Activated CD8-positive, alpha-beta memory T cell treated with anti-CD3 and anti-CD28 coated beads, Interleukin-2, amount 10 ng/mL, durations not matched to agents 7 days and 5 days (primary cell): ENCODE results near the gene SLC15A4. TPM values are rescaled to one million over a fixed set of nuclear protein-coding genes. Genes with fewer than 3 reads are reported as not detected.

Experiments
- ATAC-seq: fragments of 150-1000 bp; cut with Tn5 transposase; one replicate; pipeline ENCODE4 v1.10.0; 2021; ENCODE audit warnings: moderate library complexity
- CTCF ChIA-PET: fragments of 350-600 bp; sonication (Branson Sonifier 250); formaldehyde crosslinking; loops from one replicate; lab custom pipeline; 2021; ENCODE audit warnings: antibody characterized with exemption; lab: Charles Lee
- DNase-seq: peaks from one replicate; pipeline ENCODE4 v3.0.0-alpha.2; 2020
- H3K27ac Mint-ChIP-seq: one replicate; pipeline ENCODE4 v1.8.0; 2021; ENCODE audit warnings: mild to moderate bottlenecking, mixed read lengths
- H3K27me3 Mint-ChIP-seq: one replicate; pipeline ENCODE4 v1.8.0; 2021; ENCODE audit warnings: mixed read lengths
- H3K36me3 Mint-ChIP-seq: one replicate; pipeline ENCODE4 v1.8.0; 2021; ENCODE audit warnings: mild to moderate bottlenecking, mixed read lengths
- H3K4me1 Mint-ChIP-seq: one replicate; pipeline ENCODE4 v1.8.0; 2021; ENCODE audit warnings: mixed read lengths
- H3K4me3 Mint-ChIP-seq: one replicate; pipeline ENCODE4 v1.8.0; 2021; ENCODE audit warnings: mild to moderate bottlenecking, moderate library complexity, mixed read lengths
- H3K9me3 Mint-ChIP-seq: one replicate; pipeline ENCODE4 v1.8.0; 2022; ENCODE audit warnings: low read depth, mixed read lengths
- total RNA-seq, 2 experiments: library from RNA; stranded (reverse); gene quantifications; one replicate each; pipeline ENCODE4 v1.2.3, GENCODE V29; 2021

SLC15A4 gene
- total RNA-seq, 2 experiments from 2014 or later = 23.0 to 26.0 TPM

GRCh38 chr12:128802756-128803155 is 21.0 kb downstream of the SLC15A4 start:
- Mint-ChIP-seq H3K9me3 (peaks cover 2% of the 10 kb centered on the region), H3K27me3 (no peaks in the 10 kb centered on the region), H3K36me3 (peaks cover 56% of the 10 kb centered on the region), H3K27ac (no peak overlapping the region), H3K4me3 (no peak overlapping the region), H3K4me1 (peaks cover 4% of the 10 kb centered on the region)
- CTCF ChIA-PET = no interaction called here
- DNase-seq = no peak
- ATAC-seq = no peak

- DNase-seq (no peak), ATAC-seq (no peak)
- Mint-ChIP-seq H3K4me1 (peaks cover 11% of the 10 kb centered on the region), H3K4me3 (no peak overlapping the region), H3K9me3 (peaks cover 2% of the 10 kb centered on the region), H3K27me3 (no peaks in the 10 kb centered on the region), H3K27ac (no peak overlapping the region), H3K36me3 (peaks cover 52% of the 10 kb centered on the region)
- CTCF ChIA-PET = no interaction called here
Measured at GRCh38 chr12:128801879-128802391, 21.8 kb downstream of the SLC15A4 start.

- Mint-ChIP-seq H3K4me1 (peaks cover 23% of the 10 kb centered on the region), H3K27me3 (no peaks in the 10 kb centered on the region), H3K36me3 (peaks cover 50% of the 10 kb centered on the region), H3K9me3 (peaks cover 2% of the 10 kb centered on the region), H3K4me3 (no peak overlapping the region), H3K27ac (no peak overlapping the region)
- ATAC-seq = no peak
- DNase-seq = no peak
- CTCF ChIA-PET = no interaction called here
Measured at GRCh38 chr12:128800606-128801005, 23.2 kb downstream of the SLC15A4 start.

DNA sequence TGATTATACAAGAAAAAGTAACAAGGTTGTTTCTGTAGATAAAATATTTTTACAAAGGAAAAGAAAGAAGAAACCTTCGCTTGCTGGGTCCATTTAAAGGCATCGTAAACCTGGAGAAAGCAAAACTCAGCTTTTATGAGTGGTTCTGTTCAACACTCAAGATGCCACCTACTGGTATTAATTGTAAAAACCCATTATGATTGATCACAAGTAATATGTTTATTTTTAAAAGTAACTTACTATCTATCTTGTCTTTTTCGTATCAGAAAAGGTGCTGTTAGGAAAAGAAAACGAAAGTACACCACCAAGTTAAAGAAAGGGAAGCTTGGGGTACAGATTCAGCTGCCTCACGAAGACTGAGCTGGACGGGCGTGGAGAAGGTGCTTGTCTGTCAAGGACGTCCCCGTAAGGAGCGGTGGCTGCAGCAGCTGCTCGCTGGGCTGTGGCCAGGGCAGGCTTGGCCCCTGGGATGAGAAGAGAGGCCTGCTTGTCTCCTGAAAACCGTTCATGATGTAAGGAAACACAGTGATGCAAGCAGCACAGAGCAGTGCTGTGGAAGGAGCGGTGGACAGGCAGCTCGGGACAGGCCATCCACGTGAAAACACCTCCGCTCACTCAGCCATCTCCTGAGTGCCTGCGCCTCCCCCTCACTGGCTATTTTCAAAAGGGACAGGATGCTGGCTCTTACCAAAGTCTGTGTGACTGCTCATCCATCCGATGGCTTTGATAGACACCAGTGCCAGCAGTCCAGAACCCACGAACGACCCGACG is 25.0 kb downstream of the SLC15A4 start:
- Mint-ChIP-seq H3K27ac (peak overlapping the region; percentile 5), H3K4me1 (peaks cover 41% of the 10 kb centered on the region), H3K36me3 (peaks cover 50% of the 10 kb centered on the region), H3K4me3 (no peak overlapping the region), H3K9me3 (no peaks in the 10 kb centered on the region), H3K27me3 (no peaks in the 10 kb centered on the region)
- ATAC-seq = no peak
- no peak for DNase-seq
- CTCF ChIA-PET = interaction anchor here (1.4 to 2.4 kb wide), 2 partner anchors 11 to 16 kb away, joined by 4 to 7 read pairs; no protein-coding TSS in a partner anchor

DNA sequence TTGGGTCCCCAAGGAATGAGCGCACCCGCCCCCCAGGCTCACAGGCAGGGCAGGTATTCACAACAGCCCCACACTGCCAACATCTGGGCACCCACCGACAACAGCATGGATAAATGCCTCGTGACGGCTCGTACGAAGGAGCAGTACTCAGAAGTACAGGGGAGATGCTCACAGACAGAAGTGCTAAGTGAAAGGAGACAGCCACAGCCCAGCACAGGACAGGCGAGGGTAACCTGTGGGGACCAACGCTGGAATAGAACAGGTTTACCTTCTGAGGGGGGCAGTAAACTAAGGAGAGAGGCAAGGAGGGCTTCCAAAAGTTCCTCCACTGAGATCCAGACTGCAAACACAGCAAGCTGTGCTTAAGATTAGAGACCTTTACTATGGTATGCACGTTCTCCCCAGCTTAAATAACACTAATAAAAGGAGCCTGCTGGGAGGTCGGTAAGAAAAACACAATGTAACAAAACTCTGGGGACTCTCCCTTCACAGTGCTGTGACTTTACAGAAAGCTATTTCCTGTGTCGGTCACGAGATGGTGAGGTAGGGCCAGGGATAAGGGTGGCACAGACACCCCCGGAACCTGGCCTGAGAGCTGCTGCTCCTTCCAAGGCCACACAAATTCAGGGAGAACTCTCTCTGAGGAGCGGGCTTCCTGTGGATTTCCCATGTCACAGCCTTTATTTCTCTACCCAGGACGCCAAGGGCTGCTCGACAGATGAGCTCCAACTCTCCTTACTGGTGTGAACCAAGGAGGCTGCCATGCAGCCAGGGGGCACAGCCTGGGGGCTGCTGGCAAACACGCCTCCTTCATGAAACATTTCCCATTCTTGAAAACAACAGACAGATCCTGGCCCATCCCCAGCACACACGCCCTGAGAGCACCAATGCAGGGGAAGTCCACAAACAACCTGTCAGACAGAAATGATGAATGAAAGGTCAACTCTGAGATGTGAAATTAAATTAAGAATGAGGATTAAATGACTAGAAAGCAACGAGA is 26.3 kb downstream of the SLC15A4 start:
- Mint-ChIP-seq H3K27ac (peak overlapping the region; percentile 70), H3K4me1 (peaks cover 49% of the 10 kb centered on the region)
- CTCF ChIA-PET = interaction anchor here (0.8 to 2.4 kb wide), 3 partner anchors 8 to 26 kb away, joined by 3 to 7 read pairs (median 3); partner anchors contain the start of gene SLC15A4

GRCh38 chr12:128796439-128797118 is 27.2 kb downstream of the SLC15A4 start:
- DNase-seq = no peak
- H3K4me3 Mint-ChIP-seq = no peak overlapping the region
- H3K36me3 Mint-ChIP-seq = peaks cover 51% of the 10 kb centered on the region
- peaks cover 52% of the 10 kb centered on the region for H3K4me1 Mint-ChIP-seq
- peak overlapping the region; percentile 70 for H3K27ac Mint-ChIP-seq
- H3K9me3 Mint-ChIP-seq = no peaks in the 10 kb centered on the region
- H3K27me3 Mint-ChIP-seq = no peaks in the 10 kb centered on the region
- CTCF ChIA-PET = interaction anchor here (0.8 to 2.4 kb wide), 3 partner anchors 8 to 27 kb away, joined by 3 to 7 read pairs (median 3); partner anchors contain the start of gene SLC15A4
- peak; percentile 48 for ATAC-seq

More for the DNA sequence above, 26.3 kb downstream of the SLC15A4 start:
- peak; percentile 31 for ATAC-seq
- H3K27me3 Mint-ChIP-seq = no peaks in the 10 kb centered on the region
- no peaks in the 10 kb centered on the region for H3K9me3 Mint-ChIP-seq
- DNase-seq = no peak
- peaks cover 49% of the 10 kb centered on the region for H3K36me3 Mint-ChIP-seq
- no peak overlapping the region for H3K4me3 Mint-ChIP-seq

GRCh38 chr12:128795530-128796361 is 28.0 kb downstream of the SLC15A4 start:
- DNase-seq (no peak), ATAC-seq (no peak)
- H3K27me3 Mint-ChIP-seq = no peaks in the 10 kb centered on the region
- peaks cover 51% of the 10 kb centered on the region for H3K36me3 Mint-ChIP-seq
- CTCF ChIA-PET = interaction anchor here (1.0 to 1.3 kb wide), 2 partner anchors 9 to 14 kb away, joined by 3 read pairs; no protein-coding TSS in a partner anchor
- H3K4me3 Mint-ChIP-seq = no peak overlapping the region
- H3K9me3 Mint-ChIP-seq = no peaks in the 10 kb centered on the region
- H3K4me1 Mint-ChIP-seq = peaks cover 52% of the 10 kb centered on the region
- H3K27ac Mint-ChIP-seq = peak overlapping the region; percentile 70

- CTCF ChIA-PET = interaction anchor here (1.0 to 1.5 kb wide), 2 partner anchors 12 to 13 kb away, joined by 3 to 6 read pairs; no protein-coding TSS in a partner anchor
- H3K36me3 Mint-ChIP-seq = peaks cover 42% of the 10 kb centered on the region
- peaks cover 52% of the 10 kb centered on the region for H3K4me1 Mint-ChIP-seq
- ATAC-seq (peak; percentile 32), DNase-seq (no peak)
- H3K9me3 Mint-ChIP-seq = no peaks in the 10 kb centered on the region
- peak overlapping the region; percentile 73 for H3K27ac Mint-ChIP-seq
- H3K4me3 Mint-ChIP-seq = no peak overlapping the region
- H3K27me3 Mint-ChIP-seq = no peaks in the 10 kb centered on the region
Measured at GRCh38 chr12:128794661-128795529, 28.9 kb downstream of the SLC15A4 start.

- CTCF ChIA-PET = interaction anchor here (1.5 kb wide), 1 partner anchor 10 kb away, joined by 6 read pairs; no protein-coding TSS in a partner anchor
- no peak for ATAC-seq
- no peak overlapping the region for H3K4me3 Mint-ChIP-seq
- no peaks in the 10 kb centered on the region for H3K9me3 Mint-ChIP-seq
- no peak overlapping the region for H3K27ac Mint-ChIP-seq
- no peaks in the 10 kb centered on the region for H3K27me3 Mint-ChIP-seq
- peaks cover 52% of the 10 kb centered on the region for H3K4me1 Mint-ChIP-seq
- DNase-seq = no peak
- peaks cover 38% of the 10 kb centered on the region for H3K36me3 Mint-ChIP-seq
Measured at GRCh38 chr12:128793701-128794100, 30.1 kb downstream of the SLC15A4 start.

DNA sequence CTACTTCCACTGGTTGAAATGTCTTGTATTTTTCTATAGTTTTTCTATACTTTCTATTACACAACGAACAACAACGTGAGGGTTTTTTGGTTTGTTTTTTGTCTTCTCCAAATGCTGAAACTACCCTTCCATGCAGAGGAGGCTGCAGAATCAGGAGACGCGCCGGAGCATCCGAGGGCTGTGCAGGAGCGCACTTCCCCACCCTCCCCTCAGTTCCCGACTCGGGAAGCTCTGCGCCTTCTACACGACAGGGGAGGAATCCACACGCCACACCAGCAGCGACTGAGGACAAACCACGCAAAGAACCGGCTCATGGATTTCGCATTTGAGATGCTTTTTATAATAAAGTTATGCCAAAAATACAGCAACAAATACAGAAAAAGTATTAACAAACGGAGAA is 30.9 kb downstream of the SLC15A4 start:
- CTCF ChIA-PET = no interaction called here
- no peak overlapping the region for H3K4me3 Mint-ChIP-seq
- no peak overlapping the region for H3K27ac Mint-ChIP-seq
- peaks cover 37% of the 10 kb centered on the region for H3K36me3 Mint-ChIP-seq
- DNase-seq (no peak), ATAC-seq (no peak)
- peaks cover 51% of the 10 kb centered on the region for H3K4me1 Mint-ChIP-seq
- no peaks in the 10 kb centered on the region for H3K27me3 Mint-ChIP-seq
- H3K9me3 Mint-ChIP-seq = no peaks in the 10 kb centered on the region

DNA sequence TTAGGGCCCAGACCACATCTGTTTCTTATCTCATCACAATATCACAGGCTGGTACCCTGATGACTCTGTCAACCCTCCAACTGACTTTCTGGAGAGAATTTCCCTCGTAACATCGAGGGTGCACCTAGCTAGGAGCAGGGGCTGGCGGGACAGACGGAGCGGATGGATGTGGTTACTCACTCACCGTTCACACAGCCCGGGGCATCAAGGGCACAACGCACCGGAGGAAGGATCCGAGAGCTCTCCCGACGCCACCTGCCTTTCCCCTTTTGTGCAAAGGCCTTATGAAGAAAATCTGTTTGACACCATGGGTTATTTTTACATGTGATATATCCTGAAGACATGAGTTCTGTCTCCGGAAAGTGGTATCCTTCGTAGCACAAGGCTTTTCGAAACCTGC is 31.4 kb downstream of the SLC15A4 start:
- CTCF ChIA-PET = no interaction called here
- DNase-seq = no peak
- ATAC-seq = no peak
- Mint-ChIP-seq H3K9me3 (no peaks in the 10 kb centered on the region), H3K27me3 (no peaks in the 10 kb centered on the region), H3K27ac (no peak overlapping the region), H3K4me1 (peaks cover 47% of the 10 kb centered on the region), H3K36me3 (peaks cover 34% of the 10 kb centered on the region), H3K4me3 (no peak overlapping the region)
